ENCODE results near the gene TNN.

- TF ChIP-seq CTCF (conservative IDR thresholded peaks at IDR 0.05; ENCODE audit: low read depth in 2 of 2) (no peak), POLR2AphosphoS5 (IDR thresholded peaks at IDR 0.05; ENCODE audit: low read depth) (no peak), EZH2phosphoT487 (IDR thresholded peaks at IDR 0.05; ENCODE audit: unreplicated experiment) (no peak), EZH2 (IDR thresholded peaks at IDR 0.05; ENCODE audit: low read depth, unreplicated experiment) (no peak)
- TF ChIP-seq, protein P1, sequence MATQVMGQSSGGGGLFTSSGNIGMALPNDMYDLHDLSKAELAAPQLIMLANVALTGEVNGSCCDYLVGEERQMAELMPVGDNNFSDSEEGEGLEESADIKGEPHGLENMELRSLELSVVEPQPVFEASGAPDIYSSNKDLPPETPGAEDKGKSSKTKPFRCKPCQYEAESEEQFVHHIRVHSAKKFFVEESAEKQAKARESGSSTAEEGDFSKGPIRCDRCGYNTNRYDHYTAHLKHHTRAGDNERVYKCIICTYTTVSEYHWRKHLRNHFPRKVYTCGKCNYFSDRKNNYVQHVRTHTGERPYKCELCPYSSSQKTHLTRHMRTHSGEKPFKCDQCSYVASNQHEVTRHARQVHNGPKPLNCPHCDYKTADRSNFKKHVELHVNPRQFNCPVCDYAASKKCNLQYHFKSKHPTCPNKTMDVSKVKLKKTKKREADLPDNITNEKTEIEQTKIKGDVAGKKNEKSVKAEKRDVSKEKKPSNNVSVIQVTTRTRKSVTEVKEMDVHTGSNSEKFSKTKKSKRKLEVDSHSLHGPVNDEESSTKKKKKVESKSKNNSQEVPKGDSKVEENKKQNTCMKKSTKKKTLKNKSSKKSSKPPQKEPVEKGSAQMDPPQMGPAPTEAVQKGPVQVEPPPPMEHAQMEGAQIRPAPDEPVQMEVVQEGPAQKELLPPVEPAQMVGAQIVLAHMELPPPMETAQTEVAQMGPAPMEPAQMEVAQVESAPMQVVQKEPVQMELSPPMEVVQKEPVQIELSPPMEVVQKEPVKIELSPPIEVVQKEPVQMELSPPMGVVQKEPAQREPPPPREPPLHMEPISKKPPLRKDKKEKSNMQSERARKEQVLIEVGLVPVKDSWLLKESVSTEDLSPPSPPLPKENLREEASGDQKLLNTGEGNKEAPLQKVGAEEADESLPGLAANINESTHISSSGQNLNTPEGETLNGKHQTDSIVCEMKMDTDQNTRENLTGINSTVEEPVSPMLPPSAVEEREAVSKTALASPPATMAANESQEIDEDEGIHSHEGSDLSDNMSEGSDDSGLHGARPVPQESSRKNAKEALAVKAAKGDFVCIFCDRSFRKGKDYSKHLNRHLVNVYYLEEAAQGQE (IDR thresholded peaks at IDR 0.05; ENCODE audit: unreplicated experiment): no peak
Measured at GRCh38 chr1:175090780-175091179, 23.1 kb downstream of the TNN start.

Measured in GM23338 (cell line).